MM.1S (cell line): ENCODE measurements around the gene PCP4.

Experiments
- DNase-seq: peaks from one replicate; pipeline ENCODE4 v3.0.0-alpha.2; 2015
- H2AFZ ChIP-seq: fragments of 300-600 bp; sonication (generic); 2 replicates; pipeline ENCODE4 v1.6.0; 2016; ENCODE audit warnings: antibody characterized with exemption, low read length
- H3F3A ChIP-seq: fragments of 300-600 bp; sonication (generic); 2 replicates; pipeline ENCODE4 v1.6.1; 2016; ENCODE audit warnings: mild to moderate bottlenecking, antibody characterized with exemption, low read length, moderate library complexity, mixed read lengths; ENCODE audit not compliant: insufficient read depth
- H3K27ac ChIP-seq: fragments of 300-600 bp; sonication (generic); 2 replicates; pipeline ENCODE4 v1.5.1; 2016; ENCODE audit warnings: mild to moderate bottlenecking, low read length
- H3K27me3 ChIP-seq: fragments of 300-600 bp; sonication (generic); replicated peaks from 2 replicates; pipeline ENCODE4 v1.6.0; 2016; ENCODE audit warnings: low read length; ENCODE audit not compliant: insufficient read depth
- H3K36me3 ChIP-seq: fragments of 300-600 bp; sonication (generic); replicated peaks from 2 replicates; pipeline ENCODE4 v1.6.1; 2016; ENCODE audit warnings: mild to moderate bottlenecking, low read length, mixed read lengths; ENCODE audit not compliant: insufficient read depth
- H3K4me1 ChIP-seq: fragments of 300-600 bp; sonication (generic); 2 replicates; pipeline ENCODE4 v1.6.1; 2016; ENCODE audit warnings: low read length, mixed read lengths
- H3K4me2 ChIP-seq: fragments of 300-600 bp; sonication (generic); 2 replicates; pipeline ENCODE4 v1.6.0; 2016; ENCODE audit warnings: low read depth, low read length
- H3K4me3 ChIP-seq: fragments of 300-600 bp; sonication (generic); 2 replicates; pipeline ENCODE4 v1.5.1; 2016; ENCODE audit warnings: low read length, mixed read lengths
- H3K79me2 ChIP-seq: fragments of 300-600 bp; sonication (generic); 2 replicates; pipeline ENCODE4 v1.6.1; 2016; ENCODE audit warnings: mixed run types, low read length, mixed read lengths
- H3K9ac ChIP-seq: fragments of 300-600 bp; sonication (generic); 2 replicates; pipeline ENCODE4 v1.6.1; 2016; ENCODE audit warnings: low read length, mixed read lengths
- H3K9me2 ChIP-seq: fragments of 300-600 bp; sonication (generic); replicated peaks from 2 replicates; pipeline ENCODE4 v1.6.1; 2016; ENCODE audit warnings: mild to moderate bottlenecking, low read length, mixed read lengths; ENCODE audit not compliant: insufficient read depth
- H3K9me3 ChIP-seq: fragments of 300-600 bp; sonication (generic); replicated peaks from 2 replicates; pipeline ENCODE4 v1.6.1; 2016; ENCODE audit warnings: mild to moderate bottlenecking, low read length, mixed read lengths; ENCODE audit not compliant: insufficient read depth
- H4K20me1 ChIP-seq: fragments of 300-600 bp; sonication (generic); 2 replicates; pipeline ENCODE4 v1.6.1; 2016; ENCODE audit warnings: mild to moderate bottlenecking, low read length, moderate library complexity, mixed read lengths; ENCODE audit not compliant: insufficient read depth
- EZH2 ChIP-seq: fragments of 300-600 bp; sonication (generic); optimal IDR thresholded peaks from 2 replicates; pipeline ENCODE3; 2017; ENCODE audit warnings: low read depth, mild to moderate bottlenecking, antibody characterized with exemption, low read length, mixed read lengths
- EZH2phosphoT487 ChIP-seq: fragments of 300-600 bp; sonication (generic); IDR thresholded peaks from 2 replicates; pipeline ENCODE4 v1.6.1; 2018; ENCODE audit warnings: antibody characterized with exemption, low read length
- TF ChIP-seq, protein P1 (sequence below): fragments of 300-600 bp; sonication (generic); IDR thresholded peaks from 2 replicates; pipeline ENCODE4 v1.5.1; 2016; ENCODE audit warnings: antibody characterized with exemption, low read length, mixed read lengths

PCP4 gene

DNA sequence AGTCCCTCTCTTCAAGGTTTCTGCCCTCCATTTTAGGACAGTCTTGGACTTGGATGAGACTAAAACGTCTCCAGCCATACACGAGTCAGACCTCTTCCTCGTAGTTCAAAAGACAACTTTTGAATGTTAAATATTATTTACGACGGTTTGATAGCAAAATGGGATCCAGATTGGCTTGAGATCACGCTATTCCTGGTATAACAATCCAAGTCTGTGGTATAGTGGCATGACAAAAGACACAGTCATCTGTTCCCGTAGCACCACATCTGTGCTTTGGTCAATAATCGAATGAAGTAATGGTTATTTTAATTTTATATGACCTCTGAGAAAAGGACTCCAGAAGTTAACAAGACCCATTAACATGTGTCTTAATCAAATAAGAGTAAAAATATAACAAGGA, 7.0 kb downstream of the PCP4 start:
- DNase-seq: no peak
- TF ChIP-seq, protein P1, sequence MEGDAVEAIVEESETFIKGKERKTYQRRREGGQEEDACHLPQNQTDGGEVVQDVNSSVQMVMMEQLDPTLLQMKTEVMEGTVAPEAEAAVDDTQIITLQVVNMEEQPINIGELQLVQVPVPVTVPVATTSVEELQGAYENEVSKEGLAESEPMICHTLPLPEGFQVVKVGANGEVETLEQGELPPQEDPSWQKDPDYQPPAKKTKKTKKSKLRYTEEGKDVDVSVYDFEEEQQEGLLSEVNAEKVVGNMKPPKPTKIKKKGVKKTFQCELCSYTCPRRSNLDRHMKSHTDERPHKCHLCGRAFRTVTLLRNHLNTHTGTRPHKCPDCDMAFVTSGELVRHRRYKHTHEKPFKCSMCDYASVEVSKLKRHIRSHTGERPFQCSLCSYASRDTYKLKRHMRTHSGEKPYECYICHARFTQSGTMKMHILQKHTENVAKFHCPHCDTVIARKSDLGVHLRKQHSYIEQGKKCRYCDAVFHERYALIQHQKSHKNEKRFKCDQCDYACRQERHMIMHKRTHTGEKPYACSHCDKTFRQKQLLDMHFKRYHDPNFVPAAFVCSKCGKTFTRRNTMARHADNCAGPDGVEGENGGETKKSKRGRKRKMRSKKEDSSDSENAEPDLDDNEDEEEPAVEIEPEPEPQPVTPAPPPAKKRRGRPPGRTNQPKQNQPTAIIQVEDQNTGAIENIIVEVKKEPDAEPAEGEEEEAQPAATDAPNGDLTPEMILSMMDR: no peak
- TF ChIP-seq EZH2 (no peak), EZH2phosphoT487 (no peak)
- H3F3A ChIP-seq: no peaks in the 10 kb centered on the region
- no peaks in the 10 kb centered on the region for H3K36me3 ChIP-seq
- H3K4me2 ChIP-seq: peak overlapping the region; percentile 1; the same call in 1 of the 2 replicates
- no peak overlapping the region for H3K27ac ChIP-seq
- H3K4me3 ChIP-seq: no peak overlapping the region
- no peak overlapping the region for H3K9ac ChIP-seq
- no peak overlapping the region for H2AFZ ChIP-seq
- H3K4me1 ChIP-seq: peaks cover 37% of the 10 kb centered on the region
- no peaks in the 10 kb centered on the region for H4K20me1 ChIP-seq
- H3K9me2 ChIP-seq: no peaks in the 10 kb centered on the region
- peaks cover 97% of the 10 kb centered on the region for H3K79me2 ChIP-seq
- H3K27me3 ChIP-seq: no peaks in the 10 kb centered on the region
- no peaks in the 10 kb centered on the region for H3K9me3 ChIP-seq

DNA sequence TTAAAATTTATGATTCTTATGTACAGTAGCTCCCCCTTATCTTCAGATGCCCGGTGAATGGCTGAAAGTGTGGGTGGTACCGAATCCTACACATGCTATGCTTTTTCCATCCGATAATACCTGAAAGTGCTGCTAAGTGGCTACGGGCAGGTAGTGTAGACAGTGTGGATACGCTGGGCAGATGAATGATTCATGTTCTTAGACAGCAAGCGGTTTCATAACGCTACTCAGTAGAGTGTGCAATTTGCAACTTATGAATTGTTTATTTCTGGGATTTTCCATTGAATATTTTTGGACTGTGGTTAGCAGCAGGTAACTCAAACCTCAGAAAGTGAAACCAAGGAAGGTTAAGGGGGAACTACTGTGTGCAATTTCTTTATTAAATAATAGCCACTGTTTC, 7.5 kb downstream of the PCP4 start:
- Histone ChIP-seq H3K79me2 (peaks cover 97% of the 10 kb centered on the region), H3K4me3 (no peak overlapping the region), H4K20me1 (no peaks in the 10 kb centered on the region), H3K9me2 (no peaks in the 10 kb centered on the region), H3F3A (no peaks in the 10 kb centered on the region), H3K9me3 (no peaks in the 10 kb centered on the region), H3K27ac (no peak overlapping the region), H2AFZ (no peak overlapping the region), H3K27me3 (no peaks in the 10 kb centered on the region), H3K4me1 (peaks cover 31% of the 10 kb centered on the region), H3K4me2 (no peak overlapping the region; the same call in 1 of the 2 replicates), H3K36me3 (no peaks in the 10 kb centered on the region), H3K9ac (no peak overlapping the region)
- peak; percentile 54 for DNase-seq
- TF ChIP-seq EZH2phosphoT487: no peak
- TF ChIP-seq, protein P1: no peak
- TF ChIP-seq EZH2: no peak

DNA sequence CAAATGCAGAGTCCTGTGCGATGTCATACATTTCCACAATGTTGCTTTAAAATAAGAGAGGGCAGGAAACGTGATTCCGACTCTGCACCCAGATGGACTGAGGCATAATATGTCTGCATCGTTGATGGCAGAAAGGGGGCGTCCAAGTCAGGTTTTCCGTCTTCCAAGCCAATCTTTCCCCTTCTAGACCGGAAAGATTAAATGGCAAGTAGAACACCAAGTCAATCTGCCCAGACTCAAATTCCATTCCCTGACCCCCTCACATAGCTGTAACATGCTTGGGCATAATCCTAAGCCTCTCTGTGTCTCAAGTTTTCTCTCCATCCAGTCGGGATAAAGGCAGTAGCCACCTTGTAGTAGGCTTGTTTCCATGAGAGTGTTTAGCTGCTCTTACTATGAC, 14.4 kb downstream of the PCP4 start:
- peak overlapping the region; percentile 49; the same call in 1 of the 2 replicates for H3K27ac ChIP-seq
- H3F3A ChIP-seq: peaks cover 21% of the 10 kb centered on the region
- TF ChIP-seq, protein P1: no peak; the same call in 1 of the 2 replicates
- TF ChIP-seq EZH2: no peak
- TF ChIP-seq EZH2phosphoT487: no peak
- H3K79me2 ChIP-seq: peaks cover 97% of the 10 kb centered on the region
- no peaks in the 10 kb centered on the region for H3K27me3 ChIP-seq
- no peak overlapping the region for H2AFZ ChIP-seq
- no peak overlapping the region for H3K9ac ChIP-seq
- H3K4me1 ChIP-seq: peaks cover 29% of the 10 kb centered on the region
- H3K9me2 ChIP-seq: no peaks in the 10 kb centered on the region
- no peaks in the 10 kb centered on the region for H4K20me1 ChIP-seq
- no peaks in the 10 kb centered on the region; the same call in 1 of the 2 replicates for H3K36me3 ChIP-seq
- H3K4me3 ChIP-seq: peak overlapping the region; percentile 25
- no peaks in the 10 kb centered on the region for H3K9me3 ChIP-seq
- peak overlapping the region; percentile 59 for H3K4me2 ChIP-seq
- no peak for DNase-seq
